ENCODE results near the gene NAIF1.

Gene NAIF1

GRCh38 chr9:128101231-128101661 lies 34.1 kb upstream of the NAIF1 start:
- Histone ChIP-seq H3K36me3 (ENCODE audit: control insufficient read depth in 4 of 4, insufficient read depth in 4 of 4, low read length in 3 of 4) (peaks cover 0 to 50% (median 32%) of the 10 kb centered on the region in 4 experiments), H3K4me3 (ENCODE audit: control insufficient read depth in 1 of 7, extremely low read depth in 1 of 7, insufficient read depth in 4 of 7, low read depth in 2 of 7, low read length in 6 of 7) (no peak overlapping the region), H3K9me3 (ENCODE audit: control extremely low read depth in 1 of 5, control insufficient read depth in 4 of 5, insufficient read depth in 2 of 5, low read depth in 1 of 5, low read length in 4 of 5) (no peaks in the 10 kb centered on the region), H3K27me3 (replicated peaks in 2 of 5; ENCODE audit: control insufficient read depth in 4 of 5, insufficient read depth in 5 of 5, low read length in 4 of 5) (no peaks in the 10 kb centered on the region), H3K4me1 (ENCODE audit: control extremely low read depth in 1 of 4, control insufficient read depth in 4 of 4, insufficient read depth in 4 of 4, low read length in 3 of 4) (peaks cover 0 to 45% (median 41%) of the 10 kb centered on the region in 4 experiments), H3K27ac (ENCODE audit: insufficient read depth in 1 of 2, low read depth in 1 of 2, low read length in 2 of 2, poor library complexity in 1 of 2, severe bottlenecking in 2 of 2) (no peak overlapping the region)
- ChIA-PET CTCF (interaction anchor here (1.2 to 4.4 kb wide), 4 partner anchors 12 to 159 kb away, joined by 4 to 21 read pairs (median 11); no protein-coding TSS in a partner anchor), POLR2A (no interaction called here)
- WGBS (ENCODE audit: insufficient coverage): over 99% methylated on average over 12 of the region's 12 CpGs
- no peak for DNase-seq

- CTCF ChIA-PET: interaction anchor here (0.8 to 4.4 kb wide), 7 partner anchors 10 to 158 kb away, joined by 3 to 21 read pairs (median 5); no protein-coding TSS in a partner anchor
- no peak overlapping the region for H3K4me3 ChIP-seq (ENCODE audit: control insufficient read depth in 1 of 7, extremely low read depth in 1 of 7, insufficient read depth in 4 of 7, low read depth in 2 of 7, low read length in 6 of 7)
- 94% methylated on average over 10 of the region's 10 CpGs for WGBS (ENCODE audit: insufficient coverage)
Measured at GRCh38 chr9:128100581-128100980, 33.5 kb upstream of the NAIF1 start.

GRCh38 chr9:128099932-128100491 lies 32.9 kb upstream of the NAIF1 start:
- no peak overlapping the region for H3K27ac ChIP-seq (ENCODE audit: insufficient read depth in 1 of 2, low read depth in 1 of 2, low read length in 2 of 2, poor library complexity in 1 of 2, severe bottlenecking in 2 of 2)
- H3K4me3 ChIP-seq (ENCODE audit: control insufficient read depth in 1 of 7, extremely low read depth in 1 of 7, insufficient read depth in 4 of 7, low read depth in 2 of 7, low read length in 6 of 7): peak overlapping the region in 1 of 7 experiments; percentile 8
- POLR2A ChIA-PET: no interaction called here
- no peaks in the 10 kb centered on the region for H3K27me3 ChIP-seq (replicated peaks in 2 of 5; ENCODE audit: control insufficient read depth in 4 of 5, insufficient read depth in 5 of 5, low read length in 4 of 5)
- peaks cover 0 to 45% (median 23%) of the 10 kb centered on the region in 4 experiments for H3K36me3 ChIP-seq (ENCODE audit: control insufficient read depth in 4 of 4, insufficient read depth in 4 of 4, low read length in 3 of 4)
- CTCF ChIA-PET: interaction anchor here (0.8 to 4.4 kb wide), 9 partner anchors 11 to 157 kb away, joined by 3 to 21 read pairs (median 4); no protein-coding TSS in a partner anchor
- WGBS (ENCODE audit: insufficient coverage): 43% methylated on average over 14 of the region's 16 CpGs
- H3K9me3 ChIP-seq (ENCODE audit: control extremely low read depth in 1 of 5, control insufficient read depth in 4 of 5, insufficient read depth in 2 of 5, low read depth in 1 of 5, low read length in 4 of 5): no peaks in the 10 kb centered on the region
- H3K4me1 ChIP-seq (ENCODE audit: control extremely low read depth in 1 of 4, control insufficient read depth in 4 of 4, insufficient read depth in 4 of 4, low read length in 3 of 4): peaks cover 0 to 49% (median 44%) of the 10 kb centered on the region in 4 experiments
- DNase-seq: peak in 1 of 3 donors; percentile 31

More at GRCh38 chr9:128100581-128100980, 33.5 kb upstream of the NAIF1 start:
- DNase-seq: no peak
- no peak overlapping the region for H3K27ac ChIP-seq (ENCODE audit: insufficient read depth in 1 of 2, low read depth in 1 of 2, low read length in 2 of 2, poor library complexity in 1 of 2, severe bottlenecking in 2 of 2)
- H3K9me3 ChIP-seq (ENCODE audit: control extremely low read depth in 1 of 5, control insufficient read depth in 4 of 5, insufficient read depth in 2 of 5, low read depth in 1 of 5, low read length in 4 of 5): no peaks in the 10 kb centered on the region
- peaks cover 0 to 44% (median 26%) of the 10 kb centered on the region in 4 experiments for H3K36me3 ChIP-seq (ENCODE audit: control insufficient read depth in 4 of 4, insufficient read depth in 4 of 4, low read length in 3 of 4)
- POLR2A ChIA-PET: no interaction called here
- H3K4me1 ChIP-seq (ENCODE audit: control extremely low read depth in 1 of 4, control insufficient read depth in 4 of 4, insufficient read depth in 4 of 4, low read length in 3 of 4): peaks cover 0 to 45% (median 41%) of the 10 kb centered on the region in 4 experiments
- no peaks in the 10 kb centered on the region for H3K27me3 ChIP-seq (replicated peaks in 2 of 5; ENCODE audit: control insufficient read depth in 4 of 5, insufficient read depth in 5 of 5, low read length in 4 of 5)

- peaks cover 0 to 44% (median 23%) of the 10 kb centered on the region in 4 experiments for H3K36me3 ChIP-seq (ENCODE audit: control insufficient read depth in 4 of 4, insufficient read depth in 4 of 4, low read length in 3 of 4)
- H3K27me3 ChIP-seq (replicated peaks in 2 of 5; ENCODE audit: control insufficient read depth in 4 of 5, insufficient read depth in 5 of 5, low read length in 4 of 5): no peaks in the 10 kb centered on the region
- no peaks in the 10 kb centered on the region for H3K9me3 ChIP-seq (ENCODE audit: control extremely low read depth in 1 of 5, control insufficient read depth in 4 of 5, insufficient read depth in 2 of 5, low read depth in 1 of 5, low read length in 4 of 5)
- H3K4me3 ChIP-seq (ENCODE audit: control insufficient read depth in 1 of 7, extremely low read depth in 1 of 7, insufficient read depth in 4 of 7, low read depth in 2 of 7, low read length in 6 of 7): no peak overlapping the region
- WGBS (ENCODE audit: insufficient coverage): 93% methylated on average over 14 of the region's 16 CpGs
- peak overlapping the region in 1 of 2 experiments; percentile 29 for H3K27ac ChIP-seq (ENCODE audit: insufficient read depth in 1 of 2, low read depth in 1 of 2, low read length in 2 of 2, poor library complexity in 1 of 2, severe bottlenecking in 2 of 2)
- H3K4me1 ChIP-seq (ENCODE audit: control extremely low read depth in 1 of 4, control insufficient read depth in 4 of 4, insufficient read depth in 4 of 4, low read length in 3 of 4): peaks cover 2 to 52% (median 49%) of the 10 kb centered on the region in 4 experiments
- CTCF ChIA-PET: interaction anchor here (0.9 to 4.4 kb wide), 8 partner anchors 11 to 157 kb away, joined by 3 to 21 read pairs (median 6); no protein-coding TSS in a partner anchor
- POLR2A ChIA-PET: no interaction called here
- DNase-seq: peak in 1 of 3 donors; percentile 47
Measured at GRCh38 chr9:128099231-128099931, 32.3 kb upstream of the NAIF1 start.

DNA sequence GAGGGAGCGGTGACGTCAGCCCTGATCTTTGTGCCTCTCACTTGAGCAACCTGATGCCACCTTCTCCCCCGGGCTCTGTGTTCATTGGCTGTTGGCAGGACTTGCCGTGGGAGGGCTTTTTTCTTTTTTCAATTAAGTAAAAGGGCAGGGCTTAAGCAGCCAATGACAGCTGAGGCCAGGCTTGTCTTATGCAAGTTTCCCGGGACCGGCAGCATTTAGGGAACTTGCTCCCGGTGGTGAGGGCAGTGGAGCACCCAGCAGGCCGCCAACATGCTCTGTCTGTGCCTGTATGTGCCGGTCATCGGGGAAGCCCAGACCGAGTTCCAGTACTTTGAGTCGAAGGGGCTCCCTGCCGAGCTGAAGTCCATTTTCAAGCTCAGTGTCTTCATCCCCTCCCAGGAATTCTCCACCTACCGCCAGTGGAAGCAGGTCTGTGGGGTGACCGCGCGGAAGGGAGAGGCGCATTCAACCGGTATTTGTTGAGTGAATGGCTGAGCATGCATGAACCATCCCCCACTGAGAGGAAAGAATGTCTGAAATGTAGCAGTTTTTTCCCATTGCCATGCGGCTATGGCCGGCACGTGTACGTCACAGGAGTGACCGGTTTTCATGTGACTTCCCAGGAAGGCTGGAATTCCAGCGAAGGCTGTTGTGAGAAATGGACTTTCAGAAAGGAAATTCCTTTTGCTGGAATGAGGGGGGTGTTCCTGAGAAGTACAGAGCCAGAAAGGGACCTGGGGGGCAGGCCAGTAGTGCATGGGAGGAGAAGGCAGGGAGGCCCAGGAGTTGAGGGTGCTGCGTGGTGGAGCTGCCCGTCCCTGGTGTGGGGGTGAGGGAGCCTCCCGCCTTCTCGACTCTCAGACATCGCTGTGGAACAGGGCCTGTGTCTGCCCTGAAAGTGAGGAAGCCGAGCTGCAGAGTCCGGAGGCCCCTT lies 31.4 kb upstream of the NAIF1 start:
- Histone ChIP-seq H3K27me3 (replicated peaks in 2 of 5; ENCODE audit: control insufficient read depth in 4 of 5, insufficient read depth in 5 of 5, low read length in 4 of 5) (no peaks in the 10 kb centered on the region), H3K9me3 (ENCODE audit: control extremely low read depth in 1 of 5, control insufficient read depth in 4 of 5, insufficient read depth in 2 of 5, low read depth in 1 of 5, low read length in 4 of 5) (no peaks in the 10 kb centered on the region), H3K4me3 (ENCODE audit: control insufficient read depth in 1 of 7, extremely low read depth in 1 of 7, insufficient read depth in 4 of 7, low read depth in 2 of 7, low read length in 6 of 7) (peak overlapping the region in 5 of 7 experiments; percentile 27 to 60 (median 43)), H3K27ac (ENCODE audit: insufficient read depth in 1 of 2, low read depth in 1 of 2, low read length in 2 of 2, poor library complexity in 1 of 2, severe bottlenecking in 2 of 2) (peak overlapping the region in 1 of 2 experiments; percentile 29), H3K36me3 (ENCODE audit: control insufficient read depth in 4 of 4, insufficient read depth in 4 of 4, low read length in 3 of 4) (peaks cover 0 to 36% (median 18%) of the 10 kb centered on the region in 4 experiments), H3K4me1 (ENCODE audit: control extremely low read depth in 1 of 4, control insufficient read depth in 4 of 4, insufficient read depth in 4 of 4, low read length in 3 of 4) (peaks cover 4 to 52% (median 49%) of the 10 kb centered on the region in 4 experiments)
- CTCF ChIA-PET: interaction anchor here (1.4 to 8.4 kb wide), 8 partner anchors 9 to 64 kb away, joined by 3 to 47 read pairs (median 6); no protein-coding TSS in a partner anchor
- 43% methylated on average over 24 of the region's 32 CpGs for WGBS (ENCODE audit: insufficient coverage)
- POLR2A ChIA-PET: interaction anchor here (0.7 kb wide), 1 partner anchor 19 kb away, joined by 3 read pairs; no protein-coding TSS in a partner anchor
- peak; percentile 76 to 90 (median 87) for DNase-seq

- 73% methylated on average over 11 of the region's 13 CpGs for WGBS (ENCODE audit: insufficient coverage)
- POLR2A ChIA-PET: no interaction called here
- no peak for DNase-seq
Measured at GRCh38 chr9:128097543-128098296, 30.6 kb upstream of the NAIF1 start.

More at GRCh38 chr9:128097543-128098296, 30.6 kb upstream of the NAIF1 start:
- CTCF ChIA-PET: interaction anchor here (0.7 to 8.4 kb wide), 9 partner anchors 10 to 63 kb away, joined by 3 to 47 read pairs (median 6); no protein-coding TSS in a partner anchor
- H3K36me3 ChIP-seq (ENCODE audit: control insufficient read depth in 4 of 4, insufficient read depth in 4 of 4, low read length in 3 of 4): peaks cover 0 to 28% (median 10%) of the 10 kb centered on the region in 4 experiments
- peaks cover 8 to 58% (median 54%) of the 10 kb centered on the region in 4 experiments for H3K4me1 ChIP-seq (ENCODE audit: control extremely low read depth in 1 of 4, control insufficient read depth in 4 of 4, insufficient read depth in 4 of 4, low read length in 3 of 4)
- peak overlapping the region in 2 of 7 experiments; percentile 53 to 60 for H3K4me3 ChIP-seq (ENCODE audit: control insufficient read depth in 1 of 7, extremely low read depth in 1 of 7, insufficient read depth in 4 of 7, low read depth in 2 of 7, low read length in 6 of 7)
- no peaks in the 10 kb centered on the region for H3K9me3 ChIP-seq (ENCODE audit: control extremely low read depth in 1 of 5, control insufficient read depth in 4 of 5, insufficient read depth in 2 of 5, low read depth in 1 of 5, low read length in 4 of 5)
- H3K27me3 ChIP-seq (replicated peaks in 2 of 5; ENCODE audit: control insufficient read depth in 4 of 5, insufficient read depth in 5 of 5, low read length in 4 of 5): no peaks in the 10 kb centered on the region
- peak overlapping the region in 1 of 2 experiments; percentile 29 for H3K27ac ChIP-seq (ENCODE audit: insufficient read depth in 1 of 2, low read depth in 1 of 2, low read length in 2 of 2, poor library complexity in 1 of 2, severe bottlenecking in 2 of 2)
